Suprapubic skin (tissue), 4 donors: ENCODE measurements around the gene TBC1D22A.

ENCODE experiments used
- CTCF ChIP-seq, 2 donors: fragments of 200-600 bp in 1 of 2; fragments of 450-650 bp in 1 of 2; sonication (generic) in 1 of 2; IDR thresholded peaks; one replicate each; pipeline ENCODE4 v1.5.1; 2016 to 2019; ENCODE audit warnings: antibody characterized with exemption in 2 of 2, mild to moderate bottlenecking in 1 of 2, moderate library complexity in 1 of 2
- EP300 ChIP-seq: sonication (generic); formaldehyde crosslinking; IDR thresholded peaks from one replicate; pipeline ENCODE4 v1.6.1; 2017; ENCODE audit warnings: antibody characterized with exemption
- POLR2A ChIP-seq, 2 donors: fragments of 450-650 bp; IDR thresholded peaks; one replicate each; pipeline ENCODE4 v1.6.1; 2017; ENCODE audit warnings: antibody characterized with exemption in 2 of 2, mild to moderate bottlenecking in 2 of 2, moderate library complexity in 2 of 2
- POLR2AphosphoS5 ChIP-seq, 3 donors: sonication (generic); formaldehyde crosslinking; IDR thresholded peaks; one replicate each; pipeline ENCODE4 v1.6.1; 2017; ENCODE audit warnings: antibody characterized with exemption in 3 of 3

- TF ChIP-seq CTCF (IDR thresholded peaks at IDR 0.05): no peak
- TF ChIP-seq POLR2AphosphoS5 (IDR thresholded peaks at IDR 0.05): no peak
- TF ChIP-seq POLR2A (IDR thresholded peaks at IDR 0.05): no peak
- no peak for TF ChIP-seq EP300
Observed at GRCh38 chr22:47098554-47098953, 336.1 kb downstream of the TBC1D22A start.
